K562 (cell line): ENCODE results near the gene PKP1. TPM values are rescaled to one million over a fixed set of nuclear protein-coding genes. Genes with fewer than 3 reads are reported as not detected.

Source experiments
- ATAC-seq: fragments of 200-7000 bp; cut with Tn5 transposase; 3 replicates; pipeline ENCODE4 v1.9.1; 2020; ENCODE audit warnings: moderate library complexity
- BruUV-seq: library from RNA; stranded (reverse); fragments of 400-500 nt; replicated peaks from 2 replicates; lab custom pipeline; 2021; lab: Mats Ljungman, UMichigan
- CTCF ChIA-PET: fragments of 300-600 bp; formaldehyde crosslinking; extraction: SDS; loops from one replicate; lab custom pipeline; 2021; ENCODE audit warnings: low intra/inter-chr PET ratio; lab: Yijun Ruan, JAX
- POLR2A ChIA-PET: fragments of 300-600, 350-650 bp; sonication (Branson Sonifier 250); formaldehyde crosslinking; extraction: SDS; loops from one replicate; lab custom pipeline; 2021; ENCODE audit warnings: antibody characterized with exemption, inconsistent platforms; lab: Yijun Ruan, JAX
- DNase-seq, 4 experiments: peaks; one replicate each; pipeline versions ENCODE4 v3.0.0 to v3.0.0-alpha.2; 2011 to 2018; ENCODE audit warnings: low spot score in 3 of 4, mixed read lengths in 3 of 4; ENCODE audit errors: extremely low read depth in 1 of 4
- FAIRE-seq: peaks from 2 replicates; lab custom pipeline; 2011; peaks lifted over from hg19 to GRCh38; lab: Jason Lieb, UNC
- H2AFZ ChIP-seq: 2 replicates; pipeline ENCODE4 v1.6.0; 2011; ENCODE audit warnings: low read depth, low read length, control low read depth, inconsistent platforms
- H3K27ac ChIP-seq: fragments of 200-600 bp; 3 replicates; pipeline ENCODE4 v1.8.0; 2011; ENCODE audit warnings: low read depth, mild to moderate bottlenecking, control low read depth, inconsistent platforms, low read length, moderate library complexity, mixed read lengths; ENCODE audit errors: extremely low read depth
- H3K27me3 ChIP-seq, 2 experiments: fragments of 300-600 bp in 1 of 2; 2 replicates in 1 of 2; 3 replicates in 1 of 2; pipeline versions ENCODE4 v1.6.0 to v1.8.0; 2011; ENCODE audit warnings: inconsistent platforms in 2 of 2, low read length in 2 of 2, mild to moderate bottlenecking in 1 of 2, mixed read lengths in 1 of 2, moderate library complexity in 1 of 2; ENCODE audit not compliant: control insufficient read depth in 2 of 2, insufficient read depth in 2 of 2
- H3K36me3 ChIP-seq: fragments of 300-600 bp; 3 replicates; pipeline ENCODE4 v1.8.0; 2011; ENCODE audit warnings: mild to moderate bottlenecking, low read length, inconsistent platforms; ENCODE audit not compliant: control insufficient read depth, insufficient read depth
- H3K4me1 ChIP-seq, 2 experiments: fragments of 200-600 bp in 1 of 2; replicated peaks in 1 of 2; 2 replicates in 1 of 2; 3 replicates in 1 of 2; pipeline versions ENCODE4 v1.5.1 to v1.8.0; 2011; ENCODE audit warnings: inconsistent platforms in 2 of 2, low read length in 2 of 2, mild to moderate bottlenecking in 1 of 2, mixed read lengths in 1 of 2, moderate library complexity in 1 of 2; ENCODE audit not compliant: control insufficient read depth in 2 of 2, insufficient read depth in 2 of 2
- H3K4me2 ChIP-seq: 2 replicates; pipeline ENCODE4 v1.6.1; 2011; ENCODE audit warnings: low read length, control low read depth, inconsistent platforms, mixed read lengths; ENCODE audit not compliant: insufficient read depth
- H3K4me3 ChIP-seq: fragments of 200-600 bp; sonication (generic), shearing (Covaris generic); 2 replicates; pipeline ENCODE4 v1.5.1; 2016; ENCODE audit warnings: control low read depth, inconsistent platforms
- H3K79me2 ChIP-seq: fragments of 200-600 bp; 3 replicates; pipeline ENCODE4 v1.8.0; 2011; ENCODE audit warnings: low read length, inconsistent platforms; ENCODE audit not compliant: control insufficient read depth, insufficient read depth
- H3K9ac ChIP-seq, 2 experiments: 2 replicates each; pipeline versions ENCODE4 v1.6.0 to v1.6.1; 2011; ENCODE audit warnings: low read depth in 2 of 2, low read length in 2 of 2, control low read depth in 1 of 2, inconsistent platforms in 1 of 2, mild to moderate bottlenecking in 1 of 2, mixed read lengths in 1 of 2; ENCODE audit not compliant: insufficient read depth in 1 of 2
- H3K9me1 ChIP-seq: one replicate; pipeline ENCODE4 v1.6.0; 2011; ENCODE audit warnings: inconsistent platforms, mild to moderate bottlenecking, low read length, moderate library complexity; ENCODE audit not compliant: control insufficient read depth, insufficient read depth
- H3K9me3 ChIP-seq: replicated peaks from 2 replicates; pipeline ENCODE4 v1.5.1; 2011; ENCODE audit warnings: low read depth, low read length, inconsistent platforms; ENCODE audit not compliant: control insufficient read depth, insufficient read depth
- H4K20me1 ChIP-seq: replicated peaks from 2 replicates; pipeline ENCODE4 v1.6.1; 2011; ENCODE audit warnings: low read length, inconsistent platforms, mixed read lengths; ENCODE audit not compliant: control insufficient read depth, insufficient read depth
- GABPB2 ChIP-seq: fragments of 250-450 bp; sonication (Bioruptor Pico); conservative IDR thresholded peaks from 2 replicates; pipeline ENCODE4 v1.5.1; 2021; ENCODE audit warnings: mild to moderate bottlenecking
- SRF ChIP-seq, 2 experiments: fragments of 250-450, 450-650 bp in 1 of 2; sonication (Bioruptor Pico) in 1 of 2; sonication (generic) in 1 of 2; formaldehyde crosslinking; IDR thresholded peaks; 2 replicates each; pipeline versions ENCODE4 v1.5.0 to v1.5.1; 2020 to 2022; ENCODE audit warnings: mild to moderate bottlenecking in 1 of 2, missing genetic modification reagents in 1 of 2
- TAF15 ChIP-seq: fragments of 200-400 bp; formaldehyde crosslinking; IDR thresholded peaks from 2 replicates; pipeline ENCODE4 v1.6.1; 2017; ENCODE audit warnings: mild to moderate bottlenecking, low read depth, low read length, moderate library complexity
- TBP ChIP-seq: optimal IDR thresholded peaks from 2 replicates; pipeline ENCODE3; 2011; ENCODE audit warnings: low read depth, low read length, improper control_type of control experiment
- WGBS: fragments of 100-300 bp; shearing (Covaris generic); methylation state at CpG from one replicate; pipeline ENCODE4 v1.1.6; 2016; ENCODE audit warnings: low coverage, mixed read lengths; ENCODE audit not compliant: insufficient coverage; ENCODE audit errors: missing lambda C conversion rate; 5-methylcytosine and 5-hydroxymethylcytosine counted together
- in situ Hi-C: fragments of 300-500 bp; cut with MboI; formaldehyde crosslinking; loops from 4 replicates; pipeline ENCODE4 v1.15.0; 2018; ENCODE audit warnings: inconsistent platforms, mixed read lengths
- intact Hi-C: fragments of 100-400 bp; cut with micrococcal nuclease; formaldehyde crosslinking; loops from 2 replicates; pipeline ENCODE4 v1.14.2; 2022
- polyA plus RNA-seq, 8 experiments: library from polyadenylated mRNA; depleted of rRNA in 4 of 8; stranded (reverse) in 5 of 8; unstranded in 3 of 8; fragments of >200 nt; fragmentation: Nextera tagmentation in 2 of 8; fragmentation: Illumina TruSeq in 1 of 8; extraction: Ambion mirVana in 2 of 8; extraction: Trizol in 1 of 8; gene quantifications; 2 replicates each; pipeline versions ENCODE4 v1.2.1 to v1.2.3, GENCODE V29; 2011 to 2014; ENCODE audit warnings: inconsistent platforms in 1 of 8, missing spikeins in 1 of 8
- total RNA-seq, 7 experiments: library from RNA; depleted of rRNA in 6 of 7; stranded (reverse); fragments of >200 nt in 6 of 7; fragmentation: Illumina TruSeq in 2 of 7; extraction: Trizol in 2 of 7; gene quantifications; 2 replicates each; pipeline versions ENCODE4 v1.2.1 to v1.2.3, GENCODE V29; 2011 to 2021; ENCODE audit warnings: low replicate concordance in 1 of 7
- TF ChIP-seq, protein P1 (sequence below): fragments of 450-650 bp; IDR thresholded peaks from 2 replicates; pipeline ENCODE4 v1.6.1; 2017; ENCODE audit warnings: mild to moderate bottlenecking, moderate library complexity

The PKP1 gene
- total and polyA plus RNA-seq, 9 of the 15 experiments (the other 6 are each of a cell fraction or from before 2014, with no cell fraction given) = not detected

GRCh38 chr1:201279313-201279712 is 4.0 kb upstream of the PKP1 start:
- peaks cover 0 to 14% of the 10 kb centered on the region in 2 experiments; a peak in 1 of 5 replicates for H3K4me1 ChIP-seq
- BruUV-seq = no TSS peak
- no peak overlapping the region for H3K4me3 ChIP-seq
- H3K9ac ChIP-seq = no peak overlapping the region
- TF ChIP-seq GABPB2 (CRISPR knock-in tag) (no peak), SRF (CRISPR knock-in tag; IDR thresholded peaks at IDR 0.05) (no peak), TAF15 (no peak), TBP (no peak)
- TF ChIP-seq, protein P1, sequence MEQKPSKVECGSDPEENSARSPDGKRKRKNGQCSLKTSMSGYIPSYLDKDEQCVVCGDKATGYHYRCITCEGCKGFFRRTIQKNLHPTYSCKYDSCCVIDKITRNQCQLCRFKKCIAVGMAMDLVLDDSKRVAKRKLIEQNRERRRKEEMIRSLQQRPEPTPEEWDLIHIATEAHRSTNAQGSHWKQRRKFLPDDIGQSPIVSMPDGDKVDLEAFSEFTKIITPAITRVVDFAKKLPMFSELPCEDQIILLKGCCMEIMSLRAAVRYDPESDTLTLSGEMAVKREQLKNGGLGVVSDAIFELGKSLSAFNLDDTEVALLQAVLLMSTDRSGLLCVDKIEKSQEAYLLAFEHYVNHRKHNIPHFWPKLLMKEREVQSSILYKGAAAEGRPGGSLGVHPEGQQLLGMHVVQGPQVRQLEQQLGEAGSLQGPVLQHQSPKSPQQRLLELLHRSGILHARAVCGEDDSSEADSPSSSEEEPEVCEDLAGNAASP = no peak
- H3K27me3 ChIP-seq = peaks cover 65 to 87% of the 10 kb centered on the region in 2 experiments
- ChIA-PET CTCF (no interaction called here), POLR2A (interaction anchor here (1.4 kb wide), 1 partner anchor 18 kb away, joined by 4 read pairs; no protein-coding TSS in a partner anchor)
- no peaks in the 10 kb centered on the region for H3K79me2 ChIP-seq
- H3K36me3 ChIP-seq = no peaks in the 10 kb centered on the region
- no peak overlapping the region for H3K4me2 ChIP-seq
- H2AFZ ChIP-seq = no peak overlapping the region
- H3K27ac ChIP-seq = no peak overlapping the region
- intact Hi-C loops (no loop called here), in situ Hi-C loops (no loop called here)
- no peaks in the 10 kb centered on the region for H3K9me1 ChIP-seq
- FAIRE-seq (no peak), ATAC-seq (no peak), DNase-seq (no peak)
- no peaks in the 10 kb centered on the region; the same call in none of the 2 replicates for H4K20me1 ChIP-seq
- under 1% methylated on average over 8 of the region's 8 CpGs for WGBS
- no peaks in the 10 kb centered on the region for H3K9me3 ChIP-seq
